Esophagus squamous epithelium (tissue), 4 donors: ENCODE results near the gene SUDS3.

Experiments
- POLR2A ChIP-seq, 4 donors: fragments of 450-650 bp; IDR thresholded peaks; one replicate each; pipeline ENCODE4 v1.6.1; 2017; ENCODE audit warnings: antibody characterized with exemption in 4 of 4, mild to moderate bottlenecking in 4 of 4, moderate library complexity in 3 of 4
- TF ChIP-seq, protein P1 (sequence below), 6 experiments: fragments of 450-650 bp in 4 of 6; fragments of 200-600 bp in 2 of 6; sonication (generic) in 2 of 6; IDR thresholded peaks; one replicate each; pipeline ENCODE4 v1.5.1; 2016 to 2019; ENCODE audit warnings: antibody characterized with exemption in 6 of 6, mild to moderate bottlenecking in 4 of 6, moderate library complexity in 4 of 6

DNA sequence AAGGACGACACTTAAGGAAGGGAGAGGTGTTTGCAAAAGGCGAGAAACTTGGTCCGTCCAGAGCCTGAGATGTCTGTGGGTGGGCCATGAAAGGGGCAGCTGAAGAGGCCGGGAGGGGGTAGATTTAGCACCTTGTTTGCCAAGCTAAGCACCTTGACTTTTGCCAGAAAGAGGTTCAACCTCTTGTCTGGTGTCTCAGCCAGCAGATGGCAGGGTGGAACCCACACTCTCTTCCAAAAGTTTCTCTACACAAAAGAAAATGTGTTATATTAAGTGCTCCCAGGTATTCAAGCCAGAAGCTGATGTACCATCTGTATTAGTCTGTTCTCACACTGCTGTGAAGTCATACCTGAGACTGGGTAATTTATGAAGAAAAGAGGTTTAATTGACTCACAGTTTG lies 69.9 kb downstream of the SUDS3 start:
- TF ChIP-seq, protein P1, sequence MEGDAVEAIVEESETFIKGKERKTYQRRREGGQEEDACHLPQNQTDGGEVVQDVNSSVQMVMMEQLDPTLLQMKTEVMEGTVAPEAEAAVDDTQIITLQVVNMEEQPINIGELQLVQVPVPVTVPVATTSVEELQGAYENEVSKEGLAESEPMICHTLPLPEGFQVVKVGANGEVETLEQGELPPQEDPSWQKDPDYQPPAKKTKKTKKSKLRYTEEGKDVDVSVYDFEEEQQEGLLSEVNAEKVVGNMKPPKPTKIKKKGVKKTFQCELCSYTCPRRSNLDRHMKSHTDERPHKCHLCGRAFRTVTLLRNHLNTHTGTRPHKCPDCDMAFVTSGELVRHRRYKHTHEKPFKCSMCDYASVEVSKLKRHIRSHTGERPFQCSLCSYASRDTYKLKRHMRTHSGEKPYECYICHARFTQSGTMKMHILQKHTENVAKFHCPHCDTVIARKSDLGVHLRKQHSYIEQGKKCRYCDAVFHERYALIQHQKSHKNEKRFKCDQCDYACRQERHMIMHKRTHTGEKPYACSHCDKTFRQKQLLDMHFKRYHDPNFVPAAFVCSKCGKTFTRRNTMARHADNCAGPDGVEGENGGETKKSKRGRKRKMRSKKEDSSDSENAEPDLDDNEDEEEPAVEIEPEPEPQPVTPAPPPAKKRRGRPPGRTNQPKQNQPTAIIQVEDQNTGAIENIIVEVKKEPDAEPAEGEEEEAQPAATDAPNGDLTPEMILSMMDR (IDR thresholded peaks at IDR 0.05), result no peak
- TF ChIP-seq POLR2A (IDR thresholded peaks at IDR 0.05), result no peak
